Fibroblast of mammary gland (primary cell): Measurements from ENCODE around the gene PHF1.

Experiments
- DNase-seq: peaks from one replicate; pipeline ENCODE4 v3.0.0-alpha.2; 2010; ENCODE audit warnings: low read depth
- H3K4me3 ChIP-seq: 2 replicates; pipeline ENCODE4 v1.5.1; 2011; ENCODE audit warnings: low read depth, mild to moderate bottlenecking, low read length, moderate library complexity; ENCODE audit not compliant: control insufficient read depth
- CTCF ChIP-seq: conservative IDR thresholded peaks from 2 replicates; pipeline ENCODE4 v1.5.1; 2011; ENCODE audit warnings: low read depth, low read length, inconsistent platforms; ENCODE audit not compliant: control insufficient read depth, insufficient read depth

The PHF1 gene

GRCh38 chr6:33438978-33439594, 28.3 kb downstream of the PHF1 start:
- DNase-seq, result no peak
- TF ChIP-seq CTCF, result no peak
- no peak overlapping the region for H3K4me3 ChIP-seq

- no peak for DNase-seq
- no peak overlapping the region for H3K4me3 ChIP-seq
- no peak for TF ChIP-seq CTCF
Measured at GRCh38 chr6:33439956-33440648, 29.3 kb downstream of the PHF1 start.

DNA sequence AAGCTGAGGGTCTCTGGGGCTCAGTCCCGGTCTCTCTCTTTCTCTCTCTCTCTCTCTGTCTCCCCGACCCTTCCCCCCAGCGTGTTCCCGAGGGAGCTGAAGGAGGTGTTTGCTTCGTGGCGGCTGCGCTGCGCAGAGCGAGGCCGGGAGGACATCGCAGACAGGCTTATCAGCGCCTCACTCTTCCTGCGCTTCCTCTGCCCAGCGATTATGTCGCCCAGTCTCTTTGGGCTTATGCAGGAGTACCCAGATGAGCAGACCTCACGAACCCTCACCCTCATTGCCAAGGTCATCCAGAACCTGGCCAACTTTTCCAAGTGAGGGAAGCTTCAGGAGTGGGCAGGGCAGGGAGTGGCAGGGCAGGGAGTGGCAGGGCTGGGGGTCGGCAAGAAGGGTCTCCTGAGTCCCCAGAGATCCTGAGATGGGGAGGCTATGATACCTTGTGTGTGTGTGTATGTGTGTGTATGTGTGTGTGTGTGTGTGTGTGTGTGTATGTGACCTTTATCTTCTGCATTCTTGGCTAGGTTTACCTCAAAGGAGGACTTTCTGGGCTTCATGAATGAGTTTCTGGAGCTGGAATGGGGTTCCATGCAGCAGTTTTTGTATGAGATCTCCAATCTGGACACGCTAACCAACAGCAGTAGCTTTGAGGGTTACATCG, 30.0 kb downstream of the PHF1 start:
- no peak overlapping the region for H3K4me3 ChIP-seq
- TF ChIP-seq CTCF, result no peak
- no peak for DNase-seq

DNA sequence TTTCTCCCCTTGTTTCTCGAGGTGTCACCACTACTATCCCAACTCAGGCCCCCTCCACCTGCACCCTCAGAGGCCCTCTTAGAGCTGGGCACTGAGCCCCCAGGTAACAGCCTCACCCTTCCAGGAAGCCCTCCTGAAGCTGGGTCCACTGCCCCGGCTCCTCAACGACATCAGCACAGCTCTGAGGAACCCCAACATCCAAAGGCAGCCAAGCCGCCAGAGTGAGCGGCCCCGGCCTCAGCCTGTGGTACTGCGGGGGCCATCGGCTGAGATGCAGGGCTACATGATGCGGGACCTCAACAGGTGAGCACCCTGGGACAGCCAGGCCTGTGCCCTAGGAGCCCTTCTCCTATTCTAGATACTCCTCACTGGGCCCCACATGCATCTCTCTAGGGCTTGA, 30.6 kb downstream of the PHF1 start:
- no peak overlapping the region for H3K4me3 ChIP-seq
- no peak for TF ChIP-seq CTCF
- DNase-seq, result no peak

GRCh38 chr6:33442283-33442682, 31.5 kb downstream of the PHF1 start:
- TF ChIP-seq CTCF, result no peak
- no peak overlapping the region for H3K4me3 ChIP-seq
- no peak for DNase-seq

GRCh38 chr6:33443025-33443424, 32.2 kb downstream of the PHF1 start:
- H3K4me3 ChIP-seq, result no peak overlapping the region
- no peak for DNase-seq
- no peak for TF ChIP-seq CTCF
